Measurements from ENCODE around the gene TSPAN19. TPM values are rescaled to one million over a fixed set of nuclear protein-coding genes. Genes with fewer than 3 reads are reported as not detected.

The TSPAN19 gene
- total and polyA plus RNA-seq, 2 experiments from 2014 or later, result 0.38 TPM; not detected in 1

GRCh38 chr12:84969226-84969625, 66.9 kb downstream of the TSPAN19 start:
- Histone ChIP-seq H3K27ac (no peak overlapping the region), H3K79me2 (ENCODE audit: insufficient read depth) (no peaks in the 10 kb centered on the region), H3K36me3 (ENCODE audit: low read depth) (no peaks in the 10 kb centered on the region), H4K20me1 (ENCODE audit: insufficient read depth) (no peaks in the 10 kb centered on the region), H3K4me1 (ENCODE audit: insufficient read depth) (0 out of 2 replicates have a peak, but pooled peaks cover 5% of the 10 kb centered on the region), H3K9me2 (ENCODE audit: insufficient read depth) (no peaks in the 10 kb centered on the region), H3K4me3 (no peak overlapping the region), H3K27me3 (replicated peaks; ENCODE audit: insufficient read depth) (no peaks in the 10 kb centered on the region), H3K4me2 (ENCODE audit: unreplicated experiment) (no peak overlapping the region), H3K9me3 (ENCODE audit: low read depth) (no peaks in the 10 kb centered on the region), H2AFZ (no peak overlapping the region), H3F3A (ENCODE audit: insufficient read depth) (no peaks in the 10 kb centered on the region), H3K9ac (no peak overlapping the region)
- WGBS, 2 experiments (ENCODE audit: low coverage in 1 of 2, low lambda C conversion rate in 2 of 2, missing lambda C conversion rate in 2 of 2), result 67 to 72% methylated on average over 3 of the region's 3 CpGs
- TF ChIP-seq EZH2phosphoT487 (IDR thresholded peaks at IDR 0.05; ENCODE audit: insufficient read depth, low read depth), result no peak
- no peak for TF ChIP-seq EZH2 (IDR thresholded peaks at IDR 0.05; ENCODE audit: insufficient read depth, poor library complexity, severe bottlenecking)
- in situ Hi-C loops (cut with MboI), result no loop called here
- no peak for DNase-seq

Other genes with a start within 250 kb of the TSPAN19 start
- gene SLC6A15, start 123.5 kb downstream of the TSPAN19 start, total RNA-seq (2014; rRNA removed; shearing (Covaris generic)), result 2.6 and 3.2 TPM in 2 replicates
- 2.0 and 3.4 TPM in 2 replicates for gene SLC6A15, start 123.5 kb downstream of the TSPAN19 start, polyA plus RNA-seq (2016; fragmentation: Nextera tagmentation; extraction: Ambion mirVana)
- gene LRRIQ1, start 74 bp upstream of the TSPAN19 start, total RNA-seq (2014; rRNA removed; shearing (Covaris generic)), result 0.11 and 0.13 TPM in 2 replicates
- gene LRRIQ1, start 74 bp upstream of the TSPAN19 start, polyA plus RNA-seq (2016; fragmentation: Nextera tagmentation; extraction: Ambion mirVana), result 0.88 and 1.3 TPM in 2 replicates
- 0.13 TPM in 1 of 2 replicates, not detected in the other for gene ALX1, start 243.9 kb upstream of the TSPAN19 start, total RNA-seq (2014; rRNA removed; shearing (Covaris generic))
- gene ALX1, start 243.9 kb upstream of the TSPAN19 start, polyA plus RNA-seq (2016; fragmentation: Nextera tagmentation; extraction: Ambion mirVana), result not detected in 2 replicates